GM21737 (cell line): ENCODE measurements around the gene WDR11.
"Not testable (repeated sequence)": the region's sequence is repeated elsewhere in the genome, so short reads cannot be mapped to it uniquely, and the experiment has no call there.

Experiments used
- ATAC-seq: cut with Tn5 transposase; IDR thresholded peaks from one replicate; pipeline ENCODE4 v1.9.1; 2021; ENCODE audit warnings: mild to moderate bottlenecking, moderate library complexity; ENCODE audit not compliant: unreplicated experiment

WDR11 gene

GRCh38 chr10:120854388-120854787 lies 3.2 kb downstream of the WDR11 start:
- no peak for ATAC-seq

DNA sequence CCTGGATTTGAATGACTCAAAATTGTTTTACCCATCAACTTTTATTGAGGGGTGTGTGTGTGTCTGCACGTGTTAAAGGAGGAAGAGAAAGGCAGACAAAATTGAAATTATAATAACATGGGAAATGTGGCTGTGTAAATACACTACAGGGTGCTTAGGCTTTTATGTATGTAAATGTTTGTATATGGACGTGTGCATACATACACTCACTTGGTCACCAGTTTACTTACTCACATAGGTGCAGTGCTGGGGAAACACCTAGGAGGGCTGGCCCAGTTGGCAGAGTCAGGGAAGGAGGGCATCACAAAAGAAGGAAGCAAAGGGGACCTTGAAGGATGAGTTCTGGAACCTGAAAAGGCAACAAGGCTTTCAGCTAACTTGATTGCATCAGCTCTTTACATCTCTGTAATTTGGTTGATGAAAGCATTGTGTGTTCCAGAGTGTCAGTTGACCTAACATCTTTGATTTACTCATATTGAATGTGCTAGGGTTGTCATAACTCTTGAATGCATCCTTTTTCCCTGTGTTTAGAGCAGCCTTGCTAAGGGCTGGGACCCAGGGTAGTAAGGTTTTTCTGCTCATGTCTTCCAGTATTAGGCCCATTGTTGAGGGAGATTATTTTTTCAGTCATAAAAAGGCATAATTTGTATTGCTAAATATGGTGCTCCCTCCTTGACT lies 10.2 kb downstream of the WDR11 start:
- no peak for ATAC-seq

GRCh38 chr10:120873741-120874140 lies 22.6 kb downstream of the WDR11 start:
- ATAC-seq, result no peak

GRCh38 chr10:120883071-120883470 lies 31.9 kb downstream of the WDR11 start:
- ATAC-seq, result no peak

- no peak for ATAC-seq
These were observed 36.3 kb downstream of the WDR11 start for GRCh38 chr10:120887482-120887881.

GRCh38 chr10:120891365-120891764 lies 40.2 kb downstream of the WDR11 start:
- ATAC-seq, result no peak

- ATAC-seq, result no peak
These were observed 43.4 kb downstream of the WDR11 start for GRCh38 chr10:120894556-120894955.

- ATAC-seq, result no peak
These were observed 46.2 kb downstream of the WDR11 start for GRCh38 chr10:120897343-120897742.

DNA sequence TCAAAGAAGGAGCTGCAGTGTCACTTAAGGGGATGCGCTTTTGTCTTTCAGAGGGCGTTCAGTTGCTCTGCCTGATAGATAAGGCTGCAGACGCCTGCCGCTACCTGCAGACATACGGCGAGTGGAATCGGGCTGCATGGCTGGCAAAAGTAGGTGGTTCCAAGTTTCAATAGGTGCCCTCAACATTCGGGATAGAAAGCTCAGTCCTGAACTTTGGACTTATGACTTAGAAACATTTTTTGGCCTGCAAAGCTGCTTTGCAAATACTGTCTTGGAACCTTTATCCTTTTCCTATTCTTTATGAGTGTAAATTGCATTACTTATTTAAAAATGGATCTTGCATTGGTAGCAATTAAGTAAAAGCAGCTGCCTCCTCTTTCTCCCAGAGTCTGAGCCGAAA lies 54.1 kb downstream of the WDR11 start:
- ATAC-seq, result no peak

DNA sequence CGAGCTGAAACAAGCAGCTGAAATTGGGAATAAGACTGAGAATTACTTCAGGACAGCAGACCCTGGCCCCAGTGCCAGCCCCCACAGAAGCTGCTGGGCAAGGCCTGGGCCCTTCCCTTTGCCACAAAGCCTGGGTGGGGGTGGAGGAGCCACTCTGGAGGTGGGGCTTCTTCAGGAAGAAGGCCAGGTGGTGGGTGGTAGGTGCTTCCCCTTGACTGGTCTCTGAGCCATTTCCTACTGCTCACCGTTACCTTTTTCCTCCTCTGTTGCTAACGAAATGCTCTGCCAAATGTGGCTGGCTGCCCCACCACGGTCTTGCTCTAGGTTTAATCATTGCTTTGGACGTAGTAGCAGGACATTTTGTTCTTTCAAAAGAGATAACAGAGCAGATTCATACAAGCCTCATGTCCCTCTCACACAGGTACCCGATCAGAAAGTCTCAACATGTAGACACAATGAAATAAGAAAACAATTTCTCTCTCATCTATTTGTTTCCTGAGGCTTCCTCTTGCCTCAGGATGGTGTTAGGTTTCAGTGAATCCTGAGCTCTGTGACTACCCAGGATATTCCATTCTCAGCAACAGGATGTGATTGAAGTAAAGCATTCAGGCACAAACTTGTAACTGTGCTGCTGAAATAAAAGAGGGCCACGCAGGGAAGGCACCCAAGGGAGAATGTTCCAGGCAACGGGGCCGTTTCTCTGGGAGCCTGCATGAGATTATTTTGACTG lies 66.5 kb downstream of the WDR11 start:
- no peak for ATAC-seq

- not testable (repeated sequence) for ATAC-seq
These were observed 72.7 kb downstream of the WDR11 start for GRCh38 chr10:120923886-120924285.

DNA sequence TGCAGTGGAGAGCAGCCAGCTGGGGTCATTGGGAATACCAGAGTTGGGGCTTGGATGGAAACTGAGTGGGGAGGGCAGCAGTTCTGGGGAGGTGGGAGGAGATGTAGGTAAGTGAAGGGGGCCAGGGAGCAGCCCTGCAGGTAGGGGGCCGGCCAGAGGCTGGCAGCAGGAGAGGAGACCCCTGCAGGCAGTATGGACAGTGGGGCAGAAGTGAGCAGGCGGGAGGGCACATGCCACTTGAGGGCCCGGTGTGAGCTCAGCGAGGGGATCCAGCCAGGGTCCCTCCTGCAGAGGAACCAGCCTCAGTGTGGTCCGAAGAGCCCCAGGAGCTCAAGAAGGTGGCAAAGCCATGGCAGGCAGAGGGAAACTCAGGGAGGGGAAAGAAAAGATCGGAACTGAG lies 75.4 kb downstream of the WDR11 start:
- ATAC-seq, result no peak

- ATAC-seq, result no peak
These were observed 76.2 kb downstream of the WDR11 start for GRCh38 chr10:120927352-120927751.

DNA sequence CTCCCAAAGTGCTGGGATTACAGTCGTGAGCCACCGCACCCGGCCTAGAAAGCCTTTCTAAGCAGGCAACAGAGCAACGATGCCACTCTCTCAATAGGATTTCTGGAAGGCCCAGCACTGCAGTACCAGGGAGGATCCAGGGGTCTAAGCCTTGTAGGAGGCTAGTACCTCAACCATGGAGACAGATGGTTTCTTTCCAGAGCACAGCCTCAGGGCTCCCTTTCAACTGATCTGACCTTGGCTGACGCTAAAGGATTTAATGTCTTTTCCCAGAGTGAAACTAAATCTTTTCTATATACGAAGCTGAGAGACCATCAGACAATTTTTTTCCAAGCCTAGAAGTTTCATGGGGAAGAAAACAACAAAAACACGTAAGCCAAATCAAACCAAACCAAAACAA lies 78.0 kb downstream of the WDR11 start:
- ATAC-seq, result no peak

GRCh38 chr10:120931423-120931822 lies 80.3 kb downstream of the WDR11 start:
- ATAC-seq, result no peak

GRCh38 chr10:120931999-120932398 lies 80.8 kb downstream of the WDR11 start:
- ATAC-seq, result no peak

DNA sequence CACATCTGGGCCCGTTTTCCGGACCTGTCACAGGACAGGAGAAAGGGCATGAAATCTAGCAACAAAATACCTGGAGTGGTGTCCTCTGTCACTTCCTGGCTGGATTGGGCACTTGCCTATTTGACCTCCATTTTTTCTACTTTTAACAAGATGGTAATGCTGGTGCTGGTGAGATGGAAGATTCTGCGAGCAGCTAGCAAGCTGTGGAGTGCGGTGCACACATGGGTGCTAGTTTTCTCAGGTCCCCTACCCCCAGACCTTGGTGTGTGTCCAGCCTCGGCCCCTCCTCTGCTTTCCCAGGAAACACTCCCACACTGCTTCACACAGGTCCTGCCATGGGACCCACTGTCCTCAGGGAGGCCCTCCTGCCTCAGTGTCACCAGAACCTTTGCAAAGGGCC lies 87.7 kb downstream of the WDR11 start:
- ATAC-seq, result no peak

GRCh38 chr10:120940299-120940900 lies 89.2 kb downstream of the WDR11 start:
- no peak for ATAC-seq

- no peak for ATAC-seq
These were observed 90.3 kb downstream of the WDR11 start for GRCh38 chr10:120941501-120941900.

- peak; percentile 67 for ATAC-seq
These were observed 91.7 kb downstream of the WDR11 start for GRCh38 chr10:120942806-120943413.

- no peak for ATAC-seq
These were observed 92.4 kb downstream of the WDR11 start for GRCh38 chr10:120943542-120943941.
